Measurements from ENCODE around the gene FCHSD2.

FCHSD2 gene

GRCh38 chr11:72814286-72815109, 327.6 kb downstream of the FCHSD2 start, which contains the start of gene ATG16L2:
Gene ATG16L2, plus strand, starts transcription at chr11:72814411. Its CDS starts 35 bp downstream, at chr11:72814446.
- TF ChIP-seq MYC (IDR thresholded peaks at IDR 0.05; ENCODE audit: low read depth, low read length): peak; percentile 29; the same call in 1 of the 2 replicates
- TF ChIP-seq, protein P1, sequence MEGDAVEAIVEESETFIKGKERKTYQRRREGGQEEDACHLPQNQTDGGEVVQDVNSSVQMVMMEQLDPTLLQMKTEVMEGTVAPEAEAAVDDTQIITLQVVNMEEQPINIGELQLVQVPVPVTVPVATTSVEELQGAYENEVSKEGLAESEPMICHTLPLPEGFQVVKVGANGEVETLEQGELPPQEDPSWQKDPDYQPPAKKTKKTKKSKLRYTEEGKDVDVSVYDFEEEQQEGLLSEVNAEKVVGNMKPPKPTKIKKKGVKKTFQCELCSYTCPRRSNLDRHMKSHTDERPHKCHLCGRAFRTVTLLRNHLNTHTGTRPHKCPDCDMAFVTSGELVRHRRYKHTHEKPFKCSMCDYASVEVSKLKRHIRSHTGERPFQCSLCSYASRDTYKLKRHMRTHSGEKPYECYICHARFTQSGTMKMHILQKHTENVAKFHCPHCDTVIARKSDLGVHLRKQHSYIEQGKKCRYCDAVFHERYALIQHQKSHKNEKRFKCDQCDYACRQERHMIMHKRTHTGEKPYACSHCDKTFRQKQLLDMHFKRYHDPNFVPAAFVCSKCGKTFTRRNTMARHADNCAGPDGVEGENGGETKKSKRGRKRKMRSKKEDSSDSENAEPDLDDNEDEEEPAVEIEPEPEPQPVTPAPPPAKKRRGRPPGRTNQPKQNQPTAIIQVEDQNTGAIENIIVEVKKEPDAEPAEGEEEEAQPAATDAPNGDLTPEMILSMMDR (IDR thresholded peaks at IDR 0.05; ENCODE audit: low read depth, low read length): peak; percentile 1
- peak; percentile 76 for TF ChIP-seq POLR2A (IDR thresholded peaks at IDR 0.05; ENCODE audit: extremely low read depth, insufficient read length)
- TF ChIP-seq, protein P2, sequence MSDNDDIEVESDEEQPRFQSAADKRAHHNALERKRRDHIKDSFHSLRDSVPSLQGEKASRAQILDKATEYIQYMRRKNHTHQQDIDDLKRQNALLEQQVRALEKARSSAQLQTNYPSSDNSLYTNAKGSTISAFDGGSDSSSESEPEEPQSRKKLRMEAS (IDR thresholded peaks at IDR 0.05; ENCODE audit: low read depth, low read length): no peak; the same call in 1 of the 2 replicates
- peak within 1 kb of the TSS; percentile 81 for H3K4me3 ChIP-seq (ENCODE audit: low read depth, low read length)
- peak; percentile 93 for DNase-seq (ENCODE audit: low read depth)

DNA sequence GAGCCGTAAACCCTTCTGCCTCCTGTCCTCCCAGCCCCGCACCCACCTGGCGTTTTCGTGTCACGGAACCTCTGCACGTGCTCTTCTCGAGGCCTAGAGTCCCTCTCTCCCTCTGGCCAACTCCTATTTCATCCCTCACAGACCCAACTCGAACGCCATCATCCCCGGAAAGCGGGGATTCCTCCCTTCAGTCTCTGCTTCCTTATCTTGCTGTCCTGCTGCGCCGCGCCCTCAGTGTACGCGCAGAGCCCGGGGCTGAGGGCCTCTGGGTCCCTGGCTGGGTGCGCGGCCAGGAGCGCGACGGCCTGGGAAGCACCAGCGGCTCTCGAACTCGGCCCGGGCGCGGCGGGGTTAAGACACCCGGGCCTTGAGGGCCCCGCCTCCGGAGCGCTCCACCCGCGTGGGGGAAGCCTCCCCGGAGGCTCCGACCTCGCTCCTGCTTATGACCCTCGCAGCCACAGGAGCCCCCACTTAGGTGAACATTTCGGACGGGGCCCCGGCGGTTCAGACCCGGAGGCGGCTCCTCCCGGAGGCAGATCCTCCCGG, 328.3 kb downstream of the FCHSD2 start:
- DNase-seq (ENCODE audit: low read depth): no peak
- TF ChIP-seq MYC (IDR thresholded peaks at IDR 0.05; ENCODE audit: low read depth, low read length) (0 out of 2 replicates have a peak, but pooled peaks have one; percentile 39), POLR2A (IDR thresholded peaks at IDR 0.05; ENCODE audit: extremely low read depth, insufficient read length) (peak; percentile 67)
- TF ChIP-seq, protein P2 (IDR thresholded peaks at IDR 0.05; ENCODE audit: low read depth, low read length): peak; percentile 78
- TF ChIP-seq, protein P1 (IDR thresholded peaks at IDR 0.05; ENCODE audit: low read depth, low read length): no peak
- peak overlapping the region; percentile 66 for H3K4me3 ChIP-seq (ENCODE audit: low read depth, low read length)

DNA sequence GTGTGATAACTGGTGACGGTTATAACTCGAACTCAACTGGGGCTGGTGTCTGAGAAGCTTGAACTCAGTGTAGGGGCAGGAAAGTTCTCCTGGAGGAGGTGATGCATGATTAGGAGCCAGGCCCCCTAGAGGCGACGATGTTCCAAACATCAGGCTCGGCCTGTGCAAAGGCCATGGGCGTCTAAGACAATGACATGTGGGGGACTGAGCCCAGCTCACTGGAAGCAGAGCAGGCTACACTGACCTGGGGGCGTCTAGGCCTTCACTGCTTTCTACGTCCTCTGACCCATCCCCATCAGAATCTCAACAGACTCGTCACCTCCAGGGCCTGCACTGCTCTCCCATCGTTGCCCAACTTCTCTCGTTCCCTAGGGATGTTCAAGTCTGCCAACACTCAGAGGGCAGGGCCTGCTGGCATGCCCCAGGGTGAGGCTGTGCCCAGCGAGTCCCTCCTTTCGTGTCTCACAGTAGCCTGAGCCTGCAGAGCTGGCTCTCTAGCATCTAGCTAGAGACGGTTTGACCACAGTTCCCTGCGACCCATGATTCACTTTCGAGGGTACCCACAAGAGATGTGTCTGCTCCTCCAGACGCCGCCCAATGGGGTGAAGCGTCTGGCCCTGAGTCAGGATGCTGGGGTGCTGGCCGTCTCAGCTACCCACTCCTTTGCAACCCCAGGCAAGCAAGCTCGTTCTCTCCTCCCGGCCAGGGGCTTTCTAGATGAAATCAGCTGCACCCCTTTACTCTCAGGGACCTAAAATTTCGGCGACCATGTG, 329.0 kb downstream of the FCHSD2 start:
- TF ChIP-seq POLR2A (IDR thresholded peaks at IDR 0.05; ENCODE audit: extremely low read depth, insufficient read length) (no peak), MYC (IDR thresholded peaks at IDR 0.05; ENCODE audit: low read depth, low read length) (peak; percentile 87)
- TF ChIP-seq, protein P2 (IDR thresholded peaks at IDR 0.05; ENCODE audit: low read depth, low read length): peak; percentile 83
- TF ChIP-seq, protein P1 (IDR thresholded peaks at IDR 0.05; ENCODE audit: low read depth, low read length): peak; percentile 63
- H3K4me3 ChIP-seq (ENCODE audit: low read depth, low read length): peak overlapping the region; percentile 66
- DNase-seq (ENCODE audit: low read depth): peak; percentile 96

GRCh38 chr11:72812604-72812966, 329.5 kb downstream of the FCHSD2 start:
- DNase-seq (ENCODE audit: low read depth): no peak
- peak overlapping the region; percentile 66 for H3K4me3 ChIP-seq (ENCODE audit: low read depth, low read length)
- no peak for TF ChIP-seq MYC (IDR thresholded peaks at IDR 0.05; ENCODE audit: low read depth, low read length)
- no peak for TF ChIP-seq POLR2A (IDR thresholded peaks at IDR 0.05; ENCODE audit: extremely low read depth, insufficient read length)
- TF ChIP-seq, protein P1 (IDR thresholded peaks at IDR 0.05; ENCODE audit: low read depth, low read length): no peak
- TF ChIP-seq, protein P2 (IDR thresholded peaks at IDR 0.05; ENCODE audit: low read depth, low read length): no peak

- H3K4me3 ChIP-seq (ENCODE audit: low read depth, low read length): peak overlapping the region; percentile 66
- peak; percentile 9 for DNase-seq (ENCODE audit: low read depth)
Observed at GRCh38 chr11:72811686-72812085, 330.4 kb downstream of the FCHSD2 start.

Data from NB4 (cell line).